Measurements from ENCODE around the gene CD93.

Gene CD93

GRCh38 chr20:23081263-23081819 is 4.8 kb downstream of the CD93 start:
- no peak for DNase-seq

GRCh38 chr20:23080521-23080920 is 5.6 kb downstream of the CD93 start:
- DNase-seq: no peak

GRCh38 chr20:23079926-23080325 is 6.2 kb downstream of the CD93 start:
- DNase-seq: no peak

GRCh38 chr20:23079016-23079351 is 7.1 kb downstream of the CD93 start:
- no peak for DNase-seq

- no peak for DNase-seq
Observed at GRCh38 chr20:23078351-23079015, 7.6 kb downstream of the CD93 start.

- DNase-seq: no peak
Observed at GRCh38 chr20:23077277-23077676, 8.8 kb downstream of the CD93 start.

- DNase-seq: no peak
Observed at GRCh38 chr20:23074052-23074451, 12.1 kb downstream of the CD93 start.

- no peak for DNase-seq
Observed at GRCh38 chr20:23072892-23073586, 13.1 kb downstream of the CD93 start.

GRCh38 chr20:23071996-23072395 is 14.1 kb downstream of the CD93 start:
- no peak for DNase-seq

GRCh38 chr20:23071398-23071797 is 14.7 kb downstream of the CD93 start:
- no peak for DNase-seq

- no peak for DNase-seq
Observed at GRCh38 chr20:23069108-23069507, 17.0 kb downstream of the CD93 start.

- no peak for DNase-seq
Observed at GRCh38 chr20:23068283-23068682, 17.8 kb downstream of the CD93 start.

GRCh38 chr20:23066772-23067171 is 19.4 kb downstream of the CD93 start:
- DNase-seq: no peak

- no peak for DNase-seq
Observed at GRCh38 chr20:23065266-23066201, 20.6 kb downstream of the CD93 start.

- no peak for DNase-seq
Observed at GRCh38 chr20:23063581-23063980, 22.5 kb downstream of the CD93 start.

GRCh38 chr20:23063168-23063567 is 23.0 kb downstream of the CD93 start:
- no peak for DNase-seq

GRCh38 chr20:23062632-23063031 is 23.5 kb downstream of the CD93 start:
- no peak for DNase-seq

GRCh38 chr20:23061734-23062561 is 24.2 kb downstream of the CD93 start:
- no peak for DNase-seq

GRCh38 chr20:23061262-23061661 is 24.9 kb downstream of the CD93 start:
- DNase-seq: no peak

GRCh38 chr20:23060629-23061028 is 25.5 kb downstream of the CD93 start:
- no peak for DNase-seq

- DNase-seq: no peak
Observed at GRCh38 chr20:23059846-23060245, 26.3 kb downstream of the CD93 start.

- DNase-seq: no peak
Observed at GRCh38 chr20:23059001-23059400, 27.1 kb downstream of the CD93 start.

All from activated gamma-delta T cell (primary cell).